ENCODE measurements around the gene INPP5D. TPM values are rescaled to one million over a fixed set of nuclear protein-coding genes. Genes with fewer than 3 reads are reported as not detected.
A peak's percentile ranks its signal among the peaks of the same experiment; 100 is the strongest.

INPP5D gene
- total and polyA plus RNA-seq, 2 of the 8 experiments (the other 6 are each of a cell fraction or from before 2014, with no cell fraction given): 4.5 to 7.1 TPM

DNA sequence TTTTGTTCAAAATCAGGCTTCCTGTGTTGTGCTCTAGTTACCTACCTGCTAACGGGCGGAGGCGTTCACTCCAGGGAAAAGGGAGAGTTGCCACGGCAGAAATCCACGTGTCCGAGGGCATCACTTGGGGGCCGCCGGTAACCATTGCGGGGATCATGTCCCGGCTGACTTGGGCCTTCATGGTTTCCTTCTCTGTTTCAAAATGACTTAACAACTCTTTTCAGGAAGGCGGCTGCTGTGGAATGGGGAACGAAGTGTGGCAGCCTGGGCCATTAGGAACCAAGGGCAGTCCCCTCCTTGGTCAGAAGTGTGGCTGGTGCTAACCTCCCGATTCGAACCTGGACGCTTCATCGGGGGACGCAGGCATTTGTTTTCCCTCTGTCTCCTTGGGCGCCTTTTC lies 56.8 kb downstream of the INPP5D start:
- no peaks in the 10 kb centered on the region for H4K20me1 ChIP-seq (replicated peaks in 1 of 2; ENCODE audit: control insufficient read depth in 1 of 2, insufficient read depth in 2 of 2, low read length in 2 of 2)
- H3K9ac ChIP-seq (replicated peaks in 1 of 4; ENCODE audit: extremely low read depth in 1 of 4, low read depth in 3 of 4, low read length in 3 of 4): no peak overlapping the region
- no peak overlapping the region for H2BK120ac ChIP-seq (replicated peaks; ENCODE audit: low read depth, low read length)
- H3K14ac ChIP-seq (ENCODE audit: insufficient read length): no peak overlapping the region
- FAIRE-seq: no peak
- H2BK5ac ChIP-seq (ENCODE audit: low read depth, low read length): peak overlapping the region; percentile 60; the same call in 1 of the 2 replicates
- H3K4me1 ChIP-seq (replicated peaks in 1 of 4; ENCODE audit: control insufficient read depth in 3 of 4, insufficient read depth in 4 of 4, low read length in 3 of 4): peaks cover 0 to 11% (median 1%) of the 10 kb centered on the region in 4 experiments; a peak in 3 of 7 replicates
- no peak overlapping the region for H2BK20ac ChIP-seq (ENCODE audit: low read length)
- H3K9me3 ChIP-seq (ENCODE audit: insufficient read depth in 2 of 2, low read depth in 1 of 2, low read length in 1 of 2): no peaks in the 10 kb centered on the region
- H4K8ac ChIP-seq (ENCODE audit: extremely low read depth, insufficient read depth, low read length): no peak overlapping the region
- peak overlapping the region; percentile 39; the same call in 1 of the 2 replicates for H2BK12ac ChIP-seq (ENCODE audit: low read depth, low read length)
- ChIA-PET CTCF (ENCODE audit: partially characterized antibody) (interaction anchor here (1.0 to 1.3 kb wide), 3 partner anchors 16 to 65 kb away, joined by 3 to 4 read pairs (median 3); no protein-coding TSS in a partner anchor), POLR2A (ENCODE audit: partially characterized antibody) (no interaction called here)
- no peak overlapping the region for H3K4ac ChIP-seq (replicated peaks; ENCODE audit: insufficient read length, low read depth, low read length)
- no peak overlapping the region for H2AFZ ChIP-seq (ENCODE audit: low read length)
- H3K23ac ChIP-seq (ENCODE audit: insufficient read length): no peak overlapping the region
- no peak for TF ChIP-seq BCL11A (IDR thresholded peaks at IDR 0.05; ENCODE audit: low read depth in 2 of 2, low read length in 2 of 2)
- no peak for TF ChIP-seq MAFK (IDR thresholded peaks at IDR 0.05; ENCODE audit: low read depth, low read length)
- TF ChIP-seq SIX5 (IDR thresholded peaks at IDR 0.05; ENCODE audit: low read depth, low read length): no peak
- TF ChIP-seq RNF2 (IDR thresholded peaks at IDR 0.05; ENCODE audit: borderline replicate concordance, low read depth, low read length, missing control alignments, poor library complexity, severe bottlenecking): no peak
- TF ChIP-seq TBP (IDR thresholded peaks at IDR 0.05; ENCODE audit: low read depth, low read length): no peak
- TF ChIP-seq SP4 (IDR thresholded peaks at IDR 0.05; ENCODE audit: low read length): no peak
- TF ChIP-seq GABPA (IDR thresholded peaks at IDR 0.05; ENCODE audit: borderline replicate concordance, insufficient read depth, low read length): no peak
- TF ChIP-seq NRF1 (IDR thresholded peaks at IDR 0.05; ENCODE audit: low read depth, low read length): no peak
- TF ChIP-seq POU5F1 (IDR thresholded peaks at IDR 0.05; ENCODE audit: low read depth, low read length): no peak
- no peak for TF ChIP-seq POLR2A (IDR thresholded peaks at IDR 0.05; ENCODE audit: control extremely low read depth in 1 of 2, low read depth in 2 of 2, low read length in 2 of 2)
- no peaks in the 10 kb centered on the region for H3K79me2 ChIP-seq (ENCODE audit: control insufficient read depth in 1 of 2, insufficient read depth in 2 of 2, low read length in 2 of 2)
- H4K91ac ChIP-seq (replicated peaks; ENCODE audit: insufficient read length, low read length): no peak overlapping the region
- H2BK15ac ChIP-seq (ENCODE audit: low read length): no peak overlapping the region
- no peak overlapping the region for H3K27ac ChIP-seq (ENCODE audit: low read depth, low read length)
- no peaks in the 10 kb centered on the region for H3K27me3 ChIP-seq (replicated peaks in 1 of 4; ENCODE audit: control insufficient read depth in 3 of 4, extremely low read depth in 1 of 4, insufficient read depth in 3 of 4, low read length in 3 of 4)
- H3K79me1 ChIP-seq (ENCODE audit: low read depth, low read length): no peaks in the 10 kb centered on the region
- H3K56ac ChIP-seq (replicated peaks; ENCODE audit: insufficient read length, low read depth, low read length): no peak overlapping the region
- DNase-seq (ENCODE audit: low read depth in 1 of 2, low spot score in 2 of 2): no peak
- H3K18ac ChIP-seq (ENCODE audit: extremely low read depth, low read length): peak overlapping the region; percentile 24; the same call in 1 of the 2 replicates
- H3K4me2 ChIP-seq (ENCODE audit: insufficient read depth in 1 of 2, low read depth in 2 of 2, low read length in 2 of 2): no peak overlapping the region
- no peaks in the 10 kb centered on the region for H3K23me2 ChIP-seq (ENCODE audit: low read depth, low read length)
- no peak overlapping the region for H4K5ac ChIP-seq (ENCODE audit: insufficient read length, low read depth, low read length)
- no peak overlapping the region for H3K4me3 ChIP-seq (ENCODE audit: extremely low read depth in 1 of 4, insufficient read depth in 2 of 4, low read depth in 3 of 4, low read length in 4 of 4)
- WGBS, 2 experiments (ENCODE audit: extremely low coverage in 1 of 2, insufficient coverage in 1 of 2, insufficient read length in 1 of 2, insufficient replicate concordance in 2 of 2, low coverage in 1 of 2, low lambda C conversion rate in 2 of 2, missing lambda C conversion rate in 1 of 2): 89% methylated on average over 18 of the region's 18 CpGs; no CpG with 5 or more reads in 1 of the 2 experiments
- no peak overlapping the region for H2AK5ac ChIP-seq (ENCODE audit: low read depth, low read length)
- no peaks in the 10 kb centered on the region for H3K36me3 ChIP-seq (ENCODE audit: control insufficient read depth in 2 of 4, insufficient read depth in 4 of 4, low read length in 3 of 4)

Data from H1 (cell line).